ENCODE data around the gene CACNA1C.
A peak's percentile ranks its signal among the peaks of the same experiment; 100 is the strongest.

CACNA1C gene

DNA sequence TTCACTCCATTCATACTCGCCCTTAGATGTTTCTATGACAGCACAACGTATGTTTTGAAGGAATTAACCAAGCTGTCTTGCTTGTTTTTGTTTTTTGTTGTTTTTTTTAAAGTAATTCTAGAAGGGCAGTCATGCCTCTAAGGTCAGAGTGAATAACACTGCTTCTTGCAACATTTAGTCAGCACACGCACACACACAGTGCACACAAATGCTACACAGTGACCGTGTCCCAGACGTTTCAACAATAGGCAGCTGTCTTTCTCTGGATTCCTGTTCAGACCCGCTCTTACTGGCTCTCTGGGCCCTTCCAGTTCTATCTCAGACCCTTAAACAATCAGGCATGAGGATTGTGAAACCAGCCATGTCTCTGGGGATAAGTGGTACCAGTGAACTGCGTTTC, 391.0 kb downstream of the CACNA1C start:
- no peak for DNase-seq

- no peak for DNase-seq
These were observed 393.2 kb downstream of the CACNA1C start for GRCh38 chr12:2445968-2446367.

- DNase-seq, result no peak
These were observed 395.1 kb downstream of the CACNA1C start for GRCh38 chr12:2447861-2448260.

DNA sequence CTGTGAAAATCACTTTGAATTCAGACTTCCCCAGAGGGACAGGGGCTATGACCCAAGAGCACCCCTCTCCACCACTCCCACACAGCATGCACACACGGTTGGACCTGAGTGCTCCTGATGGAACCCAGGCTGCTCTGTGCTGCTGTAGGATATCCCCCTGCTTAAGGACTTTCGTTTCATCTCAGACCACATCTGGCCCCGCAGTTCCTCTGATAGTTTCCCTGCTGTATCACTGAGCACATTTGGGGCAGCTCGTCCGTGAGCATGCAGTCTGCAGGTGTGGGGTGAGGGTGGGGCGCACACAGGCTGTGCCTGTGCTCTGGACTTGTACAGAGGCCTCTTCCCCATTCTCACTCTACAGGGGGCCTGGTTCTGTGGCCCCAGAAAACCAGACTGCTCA, 396.8 kb downstream of the CACNA1C start:
- DNase-seq, result no peak

GRCh38 chr12:2450553-2450952, 397.8 kb downstream of the CACNA1C start:
- no peak for DNase-seq

GRCh38 chr12:2451025-2451424, 398.2 kb downstream of the CACNA1C start:
- DNase-seq, result peak; percentile 57

- no peak for DNase-seq
These were observed 398.7 kb downstream of the CACNA1C start for GRCh38 chr12:2451497-2451896.

DNA sequence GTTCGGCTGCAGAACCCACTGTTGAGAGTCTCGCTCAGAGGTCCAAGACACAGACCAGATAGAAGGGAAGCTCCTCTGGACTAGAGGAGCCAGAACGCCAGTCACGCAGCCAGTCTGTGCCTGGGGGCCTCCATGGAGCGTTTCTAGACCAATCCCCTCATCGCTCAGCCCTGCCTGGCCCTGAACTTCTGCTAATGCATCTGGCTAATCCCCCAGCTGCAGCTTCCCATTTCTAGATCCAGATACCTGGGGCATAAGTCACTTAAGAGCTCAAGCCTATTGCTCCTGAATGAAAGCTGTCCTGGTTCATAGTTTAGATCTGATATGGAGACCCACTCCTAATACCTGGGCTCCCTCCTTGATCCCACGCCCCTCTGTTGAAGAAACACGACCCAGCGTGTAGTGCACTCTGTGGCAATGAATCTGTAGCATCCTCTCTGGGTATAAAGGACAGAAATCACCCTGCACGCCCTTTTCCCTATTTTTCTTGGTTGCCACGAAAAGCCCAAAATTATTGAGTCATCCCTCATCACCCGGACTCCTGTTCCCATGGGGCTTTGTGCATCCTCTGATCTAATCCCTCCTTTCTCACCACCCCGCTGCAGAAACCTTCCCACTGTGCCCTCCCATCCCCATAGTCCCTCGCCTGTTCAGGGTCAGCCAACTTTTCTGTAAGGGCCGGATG, 400.4 kb downstream of the CACNA1C start:
- peak; percentile 47 for DNase-seq

DNA sequence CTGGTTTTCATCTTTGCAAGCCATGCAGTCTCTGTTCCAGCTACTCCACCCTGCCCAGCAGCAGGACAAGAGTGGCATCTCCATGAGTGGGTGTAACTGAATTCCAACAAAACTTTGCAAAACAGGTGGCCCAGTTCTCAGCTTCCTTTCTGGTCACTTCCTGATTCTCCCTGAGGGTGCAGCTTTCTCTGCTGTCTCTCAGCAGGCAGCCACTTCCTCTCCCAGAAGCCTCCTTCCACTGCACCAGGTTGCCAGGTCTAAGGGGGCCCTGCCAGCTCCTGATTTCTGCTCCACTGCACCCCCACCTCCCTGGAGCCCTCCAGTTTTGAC, 400.9 kb downstream of the CACNA1C start:
- DNase-seq, result no peak

DNA sequence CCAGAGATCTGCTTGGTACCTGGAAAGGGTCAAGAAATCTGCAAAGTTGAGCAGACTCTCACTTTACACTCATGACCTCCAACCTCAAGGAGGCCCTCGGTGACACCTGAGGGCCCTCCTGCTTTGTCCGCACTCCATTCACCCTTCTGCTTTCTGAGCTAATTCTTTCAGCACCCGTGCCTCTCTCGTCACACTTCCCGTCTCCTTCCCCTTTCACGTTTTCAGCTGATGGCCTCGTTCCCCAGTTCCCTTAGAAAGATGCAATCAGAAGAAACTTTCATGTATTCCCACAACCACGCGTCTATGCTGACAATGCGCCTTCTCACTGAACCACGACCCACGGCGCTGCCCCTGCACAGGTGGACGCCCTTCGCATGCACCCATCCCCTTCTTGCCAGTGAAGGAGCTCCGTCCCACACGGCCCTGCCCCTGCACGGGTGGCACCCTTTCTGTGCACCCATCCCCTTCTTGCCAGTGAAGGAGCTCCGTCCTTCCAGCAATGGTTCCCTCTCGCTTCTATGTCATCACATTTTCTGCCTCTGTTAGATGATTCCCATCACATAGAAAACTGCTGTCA, 401.9 kb downstream of the CACNA1C start:
- DNase-seq, result no peak

DNA sequence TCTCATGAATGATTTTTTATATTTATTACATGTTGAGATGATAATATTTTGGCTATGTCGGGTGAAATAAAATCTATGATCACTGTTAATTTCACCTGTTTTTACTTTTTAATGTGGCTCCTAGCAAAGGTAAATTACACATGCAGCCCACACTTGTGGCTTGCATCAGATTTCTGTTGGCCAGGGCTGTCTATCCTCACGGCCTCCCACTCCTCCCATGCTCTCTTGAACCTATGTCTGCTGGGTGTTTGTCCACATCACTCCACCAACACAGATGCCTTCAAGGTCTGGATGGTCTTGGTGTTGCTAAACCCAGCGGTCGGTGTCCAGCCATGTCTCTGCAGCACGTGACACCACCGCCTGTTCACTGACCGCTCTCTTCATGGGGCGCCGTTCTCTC, 402.6 kb downstream of the CACNA1C start:
- no peak for DNase-seq

DNA sequence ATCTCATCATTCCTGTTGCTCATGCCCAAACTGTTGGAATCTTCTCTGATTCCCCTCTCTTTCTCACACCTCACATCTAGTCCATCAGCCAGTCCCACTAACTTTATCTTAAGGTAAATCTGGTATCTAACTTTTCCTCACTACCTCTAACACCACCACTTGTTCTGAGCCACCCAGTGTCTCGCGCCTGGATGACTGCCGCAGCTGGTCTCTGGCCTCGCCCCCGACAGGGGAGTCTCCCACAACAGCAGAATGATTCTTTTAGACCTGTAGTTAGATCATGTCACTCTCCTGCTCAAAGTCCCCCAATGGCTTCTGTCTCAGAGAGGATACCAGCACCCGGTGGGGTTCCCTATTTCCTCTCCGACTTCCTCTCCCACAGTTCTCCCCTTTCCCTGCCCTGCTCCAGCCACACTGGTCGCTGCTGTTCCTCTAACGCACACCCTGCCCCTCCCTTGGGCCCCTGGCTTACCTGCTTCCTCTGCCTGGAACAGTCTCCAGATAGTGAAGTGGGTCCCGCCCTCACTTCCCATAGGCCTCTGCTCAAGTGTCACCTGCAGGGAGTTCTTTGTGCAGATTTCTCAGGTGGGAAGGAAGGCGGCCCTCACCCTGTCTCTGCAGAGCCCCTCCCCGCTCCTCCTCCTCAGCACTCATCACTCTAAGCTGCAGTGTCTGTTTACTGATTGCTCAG, 403.5 kb downstream of the CACNA1C start:
- DNase-seq, result no peak

GRCh38 chr12:2456813-2457186, 404.0 kb downstream of the CACNA1C start:
- DNase-seq, result no peak

GRCh38 chr12:2457215-2457932, 404.6 kb downstream of the CACNA1C start:
- DNase-seq, result no peak

DNA sequence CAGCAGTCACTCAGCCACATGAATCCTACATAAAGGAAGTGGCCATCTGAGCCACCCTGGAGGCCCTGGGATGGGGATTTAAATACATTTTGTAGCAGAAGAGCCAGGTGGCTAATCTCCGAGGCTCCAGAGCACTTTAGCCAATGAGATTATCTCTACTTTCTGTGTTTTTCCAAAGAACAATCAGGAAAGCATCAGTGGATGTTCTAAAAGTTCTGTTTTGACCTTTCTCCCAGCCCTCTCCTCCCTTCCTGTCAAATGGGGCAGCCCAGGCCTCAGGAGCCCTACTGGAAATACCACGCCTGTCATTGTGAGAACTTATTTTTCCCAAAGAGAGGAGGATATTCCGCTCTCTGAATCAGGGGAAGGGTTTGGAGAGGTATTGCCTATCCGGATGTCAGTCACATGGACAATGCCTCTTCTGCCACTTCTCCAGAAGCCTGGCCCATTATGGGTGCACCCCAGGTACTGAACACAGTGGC, 405.2 kb downstream of the CACNA1C start:
- DNase-seq, result no peak

GRCh38 chr12:2460051-2460670, 407.4 kb downstream of the CACNA1C start:
- no peak for DNase-seq

DNA sequence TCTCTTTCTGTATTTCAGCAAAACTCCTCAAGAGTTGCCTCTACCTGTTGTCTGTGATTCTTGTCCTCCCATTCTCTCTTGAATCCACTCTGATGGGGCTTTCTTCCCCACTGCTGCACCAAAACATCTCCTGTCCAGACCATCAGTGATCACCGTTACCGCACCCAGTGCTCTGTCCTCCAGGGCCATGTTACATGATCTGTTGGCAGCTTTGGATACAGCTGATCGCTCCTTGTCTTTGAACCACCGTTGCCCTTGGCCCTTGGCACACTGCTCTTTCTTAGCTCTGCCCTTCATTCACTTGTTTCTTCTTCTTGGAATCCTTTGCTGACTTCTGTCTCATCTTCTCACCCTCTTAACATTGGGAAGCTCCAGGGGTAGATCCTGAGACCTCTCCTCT, 408.3 kb downstream of the CACNA1C start:
- DNase-seq, result no peak

GRCh38 chr12:2461645-2462044, 408.9 kb downstream of the CACNA1C start:
- DNase-seq, result no peak

DNA sequence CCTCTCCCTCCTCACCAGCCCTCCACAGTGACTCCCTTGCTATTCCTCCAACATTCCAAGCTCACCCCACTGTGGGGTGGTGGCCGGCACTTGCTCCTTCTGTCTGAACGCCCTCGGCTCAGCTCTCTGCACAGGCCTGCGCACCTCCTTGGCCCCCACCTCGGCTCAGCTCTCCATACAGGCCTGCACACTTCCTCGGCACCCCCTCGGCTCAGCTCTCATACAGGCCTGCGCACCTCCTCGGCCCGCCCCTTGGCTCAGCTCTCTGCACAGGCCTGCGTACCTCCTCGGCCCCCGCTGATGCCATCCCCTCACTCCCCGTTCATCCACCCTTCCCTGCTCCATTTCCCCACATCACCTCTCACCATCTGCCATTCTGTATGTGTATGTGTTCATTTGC, 409.3 kb downstream of the CACNA1C start:
- DNase-seq, result no peak

GRCh38 chr12:2463719-2464118, 410.9 kb downstream of the CACNA1C start:
- no peak for DNase-seq

- DNase-seq, result no peak
These were observed 412.9 kb downstream of the CACNA1C start for GRCh38 chr12:2465681-2466080.

DNA sequence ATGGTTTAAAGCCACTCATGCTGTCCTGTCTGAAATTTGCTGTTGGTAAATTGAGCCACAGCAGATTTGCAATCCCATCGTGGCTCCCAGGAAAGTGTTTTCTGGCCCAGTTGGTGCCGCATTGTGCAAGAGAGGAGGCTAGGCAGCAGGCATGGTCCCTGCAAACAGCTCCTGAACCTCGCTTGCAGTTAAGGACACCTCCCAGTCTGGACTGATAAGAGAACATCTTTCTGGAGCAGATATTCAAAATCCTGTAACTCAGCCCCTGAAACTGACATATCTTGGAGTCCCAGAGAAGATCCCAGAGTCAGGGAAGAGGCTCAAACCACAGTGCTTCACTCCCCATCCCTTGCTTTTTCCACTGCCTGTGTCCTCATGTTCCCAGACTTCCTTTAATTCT, 413.4 kb downstream of the CACNA1C start:
- no peak for DNase-seq

DNA sequence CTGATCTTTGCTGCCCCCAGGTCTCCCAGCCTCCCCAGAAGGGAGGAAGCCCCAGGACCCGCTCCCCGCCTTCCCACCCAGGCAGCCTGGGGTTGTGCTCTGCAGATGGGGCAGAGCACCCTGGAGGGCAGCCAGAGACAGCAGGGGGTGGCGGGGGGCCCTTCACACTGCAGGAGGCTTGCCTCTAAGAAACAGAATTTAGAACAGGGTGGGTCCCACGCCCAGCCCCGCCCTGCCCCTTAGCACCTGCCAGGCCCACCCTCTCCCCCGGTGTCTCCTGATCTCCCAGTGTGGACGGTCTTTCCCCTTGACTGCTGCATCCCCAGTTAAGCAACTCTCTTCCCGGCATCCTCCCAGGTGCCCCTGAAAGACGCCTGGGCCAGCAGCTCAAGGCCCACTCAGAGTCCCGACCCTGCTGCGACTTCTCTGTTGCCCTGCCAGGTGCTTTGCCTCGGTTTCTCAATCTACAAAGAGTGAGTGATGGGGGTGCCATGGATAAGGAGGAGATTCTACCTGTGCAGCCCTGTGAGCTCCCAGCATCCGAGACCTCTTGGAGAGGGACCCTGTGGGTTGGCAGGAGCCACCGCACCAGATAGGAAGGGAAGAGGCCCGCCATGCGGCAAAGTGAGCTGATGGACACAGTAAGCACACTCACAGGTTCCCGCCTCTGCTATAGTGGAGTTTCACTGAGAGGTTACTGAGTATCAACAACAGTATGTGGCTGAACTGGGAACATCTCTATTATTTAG, 414.8 kb downstream of the CACNA1C start:
- no peak for DNase-seq
